ENCODE data around the gene TMEM18. TPM values are rescaled to one million over a fixed set of nuclear protein-coding genes. Genes with fewer than 3 reads are reported as not detected.
A peak's percentile ranks its signal among the peaks of the same experiment; 100 is the strongest.

Gene TMEM18
- total RNA-seq, 2 donors from 2014 or later = 10.9 to 13.2 TPM

GRCh38 chr2:694906-695510, 17.8 kb upstream of the TMEM18 start:
- Histone ChIP-seq H3K27me3 (no peaks in the 10 kb centered on the region), H3K4me3 (no peak overlapping the region), H3K9me3 (no peaks in the 10 kb centered on the region), H3K4me1 (peaks cover 30% of the 10 kb centered on the region), H3K36me3 (replicated peaks in 1 of 2; ENCODE audit: insufficient read depth in 1 of 2, low read depth in 2 of 2) (no peaks in the 10 kb centered on the region), H3K27ac (peak overlapping the region in 3 of 4 donors; percentile 7 to 25 (median 15))
- 29 to 31% methylated on average over 6 of the region's 6 CpGs for WGBS, 2 donors
- TF ChIP-seq CTCF (IDR thresholded peaks at IDR 0.05) = peak in 2 of 7 experiments; percentile 5 to 14
- no peak for TF ChIP-seq POLR2A (IDR thresholded peaks at IDR 0.05)
- intact Hi-C loops (cut with DNase I) = no loop called here
- DNase-seq (peak; percentile 77 to 90 (median 84)), ATAC-seq (peak; percentile 73)

GRCh38 chr2:694174-694573, 17.0 kb upstream of the TMEM18 start:
- 32 to 38% methylated on average over 2 of the region's 2 CpGs for WGBS, 2 donors

GRCh38 chr2:693606-694005, 16.4 kb upstream of the TMEM18 start:
- peaks cover 30% of the 10 kb centered on the region for H3K4me1 ChIP-seq
- TF ChIP-seq POLR2A (IDR thresholded peaks at IDR 0.05) (no peak), CTCF (IDR thresholded peaks at IDR 0.05) (no peak)
- 88 to 95% methylated on average over 7 of the region's 7 CpGs for WGBS, 2 donors
- intact Hi-C loops (cut with DNase I) = no loop called here
- ATAC-seq (no peak), DNase-seq (no peak)
- no peaks in the 10 kb centered on the region for H3K36me3 ChIP-seq (replicated peaks in 1 of 2; ENCODE audit: insufficient read depth in 1 of 2, low read depth in 2 of 2)
- no peak overlapping the region for H3K4me3 ChIP-seq
- no peaks in the 10 kb centered on the region for H3K9me3 ChIP-seq
- H3K27ac ChIP-seq = no peak overlapping the region
- H3K27me3 ChIP-seq = no peaks in the 10 kb centered on the region

More at GRCh38 chr2:694174-694573, 17.0 kb upstream of the TMEM18 start:
- no peak for ATAC-seq
- H3K27ac ChIP-seq = no peak overlapping the region
- no peak for TF ChIP-seq POLR2A (IDR thresholded peaks at IDR 0.05)
- no peak for TF ChIP-seq CTCF (IDR thresholded peaks at IDR 0.05)
- no peaks in the 10 kb centered on the region for H3K36me3 ChIP-seq (replicated peaks in 1 of 2; ENCODE audit: insufficient read depth in 1 of 2, low read depth in 2 of 2)
- peaks cover 30% of the 10 kb centered on the region for H3K4me1 ChIP-seq
- H3K9me3 ChIP-seq = no peaks in the 10 kb centered on the region
- H3K27me3 ChIP-seq = no peaks in the 10 kb centered on the region
- H3K4me3 ChIP-seq = no peak overlapping the region
- intact Hi-C loops (cut with DNase I) = no loop called here
- no peak for DNase-seq

GRCh38 chr2:692767-693166, 15.6 kb upstream of the TMEM18 start:
- Histone ChIP-seq H3K36me3 (replicated peaks in 1 of 2; ENCODE audit: insufficient read depth in 1 of 2, low read depth in 2 of 2) (no peaks in the 10 kb centered on the region), H3K4me1 (peaks cover 25% of the 10 kb centered on the region), H3K27me3 (no peaks in the 10 kb centered on the region), H3K9me3 (no peaks in the 10 kb centered on the region), H3K4me3 (no peak overlapping the region), H3K27ac (no peak overlapping the region)
- TF ChIP-seq POLR2A (IDR thresholded peaks at IDR 0.05) (no peak), CTCF (IDR thresholded peaks at IDR 0.05) (no peak)
- intact Hi-C loops (cut with DNase I) = no loop called here
- no peak for ATAC-seq
- WGBS, 2 donors = 81 to 89% methylated on average over 6 to 8 of the region's 8 CpGs
- no peak for DNase-seq
